Activated B cell treated with CpG ODN at 0.5 μM for 24 hours (primary cell): ENCODE measurements around the gene COL6A2. TPM values are rescaled to one million over a fixed set of nuclear protein-coding genes. Genes with fewer than 3 reads are reported as not detected.
"Not testable (repeated sequence)": the region's sequence is repeated elsewhere in the genome, so short reads cannot be mapped to it uniquely, and the experiment has no call there.

Source experiments
- ATAC-seq: fragments of 200-7000 bp; cut with Tn5 transposase; one replicate; pipeline ENCODE4 v1.10.0; 2021; ENCODE audit warnings: low read depth, mild to moderate bottlenecking, moderate library complexity
- CTCF ChIA-PET: fragments of 350-600 bp; sonication (Branson Sonifier 250); formaldehyde crosslinking; loops from one replicate; lab custom pipeline; 2021; ENCODE audit warnings: antibody characterized with exemption; lab: Charles Lee
- POLR2A ChIA-PET: fragments of 350-600 bp; sonication (Branson Sonifier 250); formaldehyde crosslinking; loops from one replicate; lab custom pipeline; 2021; ENCODE audit warnings: antibody characterized with exemption; lab: Charles Lee
- DNase-seq: peaks from one replicate; pipeline ENCODE4 v3.0.0; 2022
- H3K27ac Mint-ChIP-seq: one replicate; pipeline ENCODE4 v1.8.0; 2020; ENCODE audit warnings: mixed read lengths
- H3K27me3 Mint-ChIP-seq: one replicate; pipeline ENCODE4 v1.8.0; 2021; ENCODE audit warnings: mixed read lengths
- H3K36me3 Mint-ChIP-seq: one replicate; pipeline ENCODE4 v1.8.0; 2021; ENCODE audit warnings: low read depth, mixed read lengths
- H3K4me1 Mint-ChIP-seq: one replicate; pipeline ENCODE4 v1.8.0; 2021; ENCODE audit warnings: mixed read lengths
- H3K4me3 Mint-ChIP-seq: one replicate; pipeline ENCODE4 v1.8.0; 2020; ENCODE audit warnings: mild to moderate bottlenecking, mixed read lengths
- H3K9me3 Mint-ChIP-seq: one replicate; pipeline ENCODE4 v1.8.0; 2020; ENCODE audit warnings: mixed read lengths
- intact Hi-C: fragments of 100-400 bp; cut with micrococcal nuclease; formaldehyde crosslinking; loops from one replicate; pipeline ENCODE4 v1.15.1; 2024
- total RNA-seq: library from RNA; stranded (reverse); gene quantifications from 2 replicates; pipeline ENCODE4 v1.2.3, GENCODE V29; 2022
- TF ChIP-seq, protein P1 (sequence below): fragments of 200-600 bp; IDR thresholded peaks from one replicate; pipeline ENCODE4 v1.8.0; 2022; ENCODE audit warnings: antibody characterized with exemption, mild to moderate bottlenecking

The COL6A2 gene
- total RNA-seq, 1 donor from 2014 or later, result 0.40 TPM

DNA sequence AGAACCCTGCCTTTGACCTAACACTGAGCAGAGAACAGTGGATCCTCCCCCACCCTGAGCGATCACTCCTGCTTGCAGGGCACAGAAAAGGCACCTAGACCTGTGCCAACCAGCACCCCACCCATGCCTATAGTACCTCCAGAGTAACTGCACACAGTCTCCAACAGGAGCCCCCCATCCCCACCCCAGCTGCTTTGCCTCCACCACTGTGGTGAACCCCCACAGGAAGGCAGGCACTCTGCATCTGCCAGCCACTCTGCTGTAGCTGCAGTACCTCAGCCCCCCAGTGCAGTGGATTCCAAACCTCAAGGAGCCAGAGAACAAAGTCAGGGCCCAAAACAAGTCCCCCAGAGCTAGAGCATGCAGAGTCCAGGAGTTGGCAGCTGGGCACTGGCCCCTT is 75.7 kb downstream of the COL6A2 start:
- CTCF ChIA-PET, result no interaction called here
- TF ChIP-seq, protein P1, sequence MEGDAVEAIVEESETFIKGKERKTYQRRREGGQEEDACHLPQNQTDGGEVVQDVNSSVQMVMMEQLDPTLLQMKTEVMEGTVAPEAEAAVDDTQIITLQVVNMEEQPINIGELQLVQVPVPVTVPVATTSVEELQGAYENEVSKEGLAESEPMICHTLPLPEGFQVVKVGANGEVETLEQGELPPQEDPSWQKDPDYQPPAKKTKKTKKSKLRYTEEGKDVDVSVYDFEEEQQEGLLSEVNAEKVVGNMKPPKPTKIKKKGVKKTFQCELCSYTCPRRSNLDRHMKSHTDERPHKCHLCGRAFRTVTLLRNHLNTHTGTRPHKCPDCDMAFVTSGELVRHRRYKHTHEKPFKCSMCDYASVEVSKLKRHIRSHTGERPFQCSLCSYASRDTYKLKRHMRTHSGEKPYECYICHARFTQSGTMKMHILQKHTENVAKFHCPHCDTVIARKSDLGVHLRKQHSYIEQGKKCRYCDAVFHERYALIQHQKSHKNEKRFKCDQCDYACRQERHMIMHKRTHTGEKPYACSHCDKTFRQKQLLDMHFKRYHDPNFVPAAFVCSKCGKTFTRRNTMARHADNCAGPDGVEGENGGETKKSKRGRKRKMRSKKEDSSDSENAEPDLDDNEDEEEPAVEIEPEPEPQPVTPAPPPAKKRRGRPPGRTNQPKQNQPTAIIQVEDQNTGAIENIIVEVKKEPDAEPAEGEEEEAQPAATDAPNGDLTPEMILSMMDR, result no peak
- DNase-seq (no peak), ATAC-seq (no peak)
- Mint-ChIP-seq H3K27me3 (peaks cover 3% of the 10 kb centered on the region), H3K4me3 (no peak overlapping the region), H3K27ac (no peak overlapping the region), H3K4me1 (peaks cover 14% of the 10 kb centered on the region), H3K9me3 (peaks cover 15% of the 10 kb centered on the region), H3K36me3 (peaks cover 7% of the 10 kb centered on the region)
- intact Hi-C loops, result no loop called here
- POLR2A ChIA-PET, result no interaction called here

DNA sequence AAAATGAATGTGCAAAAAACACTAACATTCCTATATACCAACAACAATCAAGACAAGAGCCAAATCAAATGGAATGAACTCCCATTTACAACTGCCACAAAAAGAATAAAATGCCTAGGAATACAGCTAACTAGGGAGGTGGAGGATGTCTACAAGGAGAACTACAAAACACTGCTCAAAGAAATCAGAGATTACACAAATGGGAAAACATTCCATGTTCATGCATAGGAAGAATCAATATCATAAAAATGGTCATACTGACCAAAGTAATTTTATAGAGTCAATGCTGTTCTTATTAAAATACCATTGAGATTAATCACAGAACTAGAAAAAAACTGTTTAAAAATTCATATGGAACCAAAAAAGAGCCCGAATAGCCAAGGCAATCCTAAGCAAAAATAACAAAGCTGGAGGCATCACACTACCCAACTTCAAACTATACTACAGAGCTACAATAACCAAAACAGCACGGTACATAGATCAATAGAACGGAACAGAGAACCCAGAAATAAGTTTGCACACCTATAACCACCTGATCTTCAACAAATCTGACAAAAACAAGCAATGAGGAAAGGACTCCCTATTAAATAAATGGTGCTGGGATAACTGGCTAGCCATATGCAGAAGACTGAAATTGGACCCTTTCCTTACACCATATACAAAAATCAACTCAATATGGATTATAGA is 78.7 kb downstream of the COL6A2 start:
- H3K9me3 Mint-ChIP-seq, result peaks cover 15% of the 10 kb centered on the region
- intact Hi-C loops, POLR2A ChIA-PET, H3K36me3 Mint-ChIP-seq, ATAC-seq, H3K27me3 Mint-ChIP-seq, H3K4me3 Mint-ChIP-seq, H3K4me1 Mint-ChIP-seq, DNase-seq, H3K27ac Mint-ChIP-seq, CTCF ChIA-PET: not testable (repeated sequence)

- Mint-ChIP-seq H3K27me3 (peaks cover 3% of the 10 kb centered on the region), H3K4me3 (no peak overlapping the region), H3K9me3 (peaks cover 15% of the 10 kb centered on the region), H3K4me1 (peaks cover 2% of the 10 kb centered on the region), H3K36me3 (peaks cover 7% of the 10 kb centered on the region), H3K27ac (no peak overlapping the region)
- DNase-seq (no peak), ATAC-seq (no peak)
- intact Hi-C loops, result no loop called here
- TF ChIP-seq, protein P1, result no peak
- ChIA-PET CTCF (no interaction called here), POLR2A (no interaction called here)
Observed at GRCh38 chr21:46178961-46179360, 81.0 kb downstream of the COL6A2 start.

Other genes with a start within 250 kb of the COL6A2 start
- gene COL6A1, start 116.3 kb upstream of the COL6A2 start, total RNA-seq, result 0.11 TPM in 1 of 2 replicates, not detected in the other
- 0.69 and 0.73 TPM in 2 replicates for gene FTCD, start 57.5 kb downstream of the COL6A2 start, total RNA-seq
- gene SPATC1L, start 86.3 kb downstream of the COL6A2 start, total RNA-seq, result 7.5 and 7.9 TPM in 2 replicates
- 76.3 and 99.0 TPM in 2 replicates for gene LSS, start 130.7 kb downstream of the COL6A2 start, total RNA-seq
- gene MCM3AP, start 187.5 kb downstream of the COL6A2 start, total RNA-seq, result 136 and 147 TPM in 2 replicates
- 11.8 and 13.7 TPM in 2 replicates for gene YBEY, start 188.2 kb downstream of the COL6A2 start, total RNA-seq
- gene C21orf58, start 225.8 kb downstream of the COL6A2 start, total RNA-seq, result 4.7 TPM in 2 replicates
- 39.7 and 40.9 TPM in 2 replicates for gene PCNT, start 226.0 kb downstream of the COL6A2 start, total RNA-seq